Hepatocyte (in vitro differentiated cells): ENCODE data around the gene ZFR2. TPM values are rescaled to one million over a fixed set of nuclear protein-coding genes. Genes with fewer than 3 reads are reported as not detected.

Experiments used
- DNase-seq: peaks from one replicate; pipeline ENCODE4 v3.0.0-alpha.2; 2016; ENCODE audit warnings: low spot score
- H2AFZ ChIP-seq: fragments of 200-600 bp; sonication (generic); 2 replicates; pipeline ENCODE4 v1.6.0; 2016; ENCODE audit warnings: antibody characterized with exemption, mild to moderate bottlenecking
- H3K27ac ChIP-seq: fragments of 200-600 bp; sonication (generic); 2 replicates; pipeline ENCODE4 v1.5.1; 2016; ENCODE audit warnings: mild to moderate bottlenecking
- H3K27me3 ChIP-seq: fragments of 200-600 bp; sonication (generic); 2 replicates; pipeline ENCODE4 v1.6.1; 2016
- H3K36me3 ChIP-seq: fragments of 200-600 bp; sonication (generic); replicated peaks from 2 replicates; pipeline ENCODE4 v1.5.1; 2016; ENCODE audit warnings: low read depth; ENCODE audit not compliant: insufficient read depth
- H3K4me1 ChIP-seq: fragments of 200-600 bp; sonication (generic); 2 replicates; pipeline ENCODE4 v1.5.1; 2016; ENCODE audit warnings: mild to moderate bottlenecking, moderate library complexity; ENCODE audit not compliant: insufficient read depth
- H3K4me2 ChIP-seq: fragments of 200-600 bp; sonication (generic); 2 replicates; pipeline ENCODE4 v1.6.0; 2016
- H3K4me3 ChIP-seq: fragments of 200-600 bp; sonication (generic); 2 replicates; pipeline ENCODE4 v1.5.1; 2016; ENCODE audit warnings: mild to moderate bottlenecking
- H3K79me2 ChIP-seq: fragments of 200-600 bp; sonication (generic); 2 replicates; pipeline ENCODE4 v1.6.0; 2017; ENCODE audit warnings: mild to moderate bottlenecking
- H3K9me2 ChIP-seq: fragments of 200-600 bp; sonication (generic); replicated peaks from 2 replicates; pipeline ENCODE4 v1.6.0; 2017; ENCODE audit warnings: mild to moderate bottlenecking; ENCODE audit not compliant: insufficient read depth
- H3K9me3 ChIP-seq: fragments of 200-600 bp; sonication (generic); 2 replicates; pipeline ENCODE4 v1.5.1; 2016; ENCODE audit warnings: low read depth, mild to moderate bottlenecking
- H4K20me1 ChIP-seq: fragments of 200-600 bp; sonication (generic); 2 replicates; pipeline ENCODE4 v1.6.0; 2016; ENCODE audit warnings: mild to moderate bottlenecking; ENCODE audit not compliant: insufficient read depth, poor library complexity, severe bottlenecking
- CTCF ChIP-seq: fragments of 200-600 bp; sonication (generic); IDR thresholded peaks from 2 replicates; pipeline ENCODE4 v1.5.1; 2016; ENCODE audit warnings: antibody characterized with exemption, mild to moderate bottlenecking; ENCODE audit not compliant: poor library complexity
- EZH2 ChIP-seq: fragments of 200-600 bp; sonication (generic); IDR thresholded peaks from 2 replicates; pipeline ENCODE4 v1.6.1; 2016; ENCODE audit warnings: antibody characterized with exemption, mild to moderate bottlenecking, borderline replicate concordance
- EZH2phosphoT487 ChIP-seq: fragments of 200-600 bp; sonication (generic); IDR thresholded peaks from one replicate; pipeline ENCODE4 v1.6.1; 2018; ENCODE audit warnings: antibody characterized with exemption, mild to moderate bottlenecking, low read depth, moderate library complexity; ENCODE audit not compliant: unreplicated experiment, severe bottlenecking
- WGBS: methylation state at CpG from one replicate; pipeline ENCODE4 v1.1.6; 2016; ENCODE audit warnings: low lambda C conversion rate; ENCODE audit errors: missing lambda C conversion rate; 5-methylcytosine and 5-hydroxymethylcytosine counted together
- polyA plus RNA-seq: library from polyadenylated mRNA; unstranded; fragments of >200 nt; fragmentation: Nextera tagmentation; extraction: Ambion mirVana; gene quantifications from 2 replicates; pipeline ENCODE4 v1.2.1, GENCODE V29; 2016
- total RNA-seq: library from RNA; depleted of rRNA; stranded (reverse); fragments of >200 nt; gene quantifications from 2 replicates; pipeline ENCODE4 v1.2.3, GENCODE V29; 2014

The ZFR2 gene
- total and polyA plus RNA-seq, 2 experiments from 2014 or later, result 0.97 to 1.7 TPM

- Histone ChIP-seq H3K27ac (no peak overlapping the region), H3K36me3 (no peaks in the 10 kb centered on the region), H3K9me3 (no peaks in the 10 kb centered on the region), H3K4me2 (no peak overlapping the region), H3K79me2 (no peaks in the 10 kb centered on the region), H3K9me2 (no peaks in the 10 kb centered on the region), H3K4me1 (no peaks in the 10 kb centered on the region), H3K4me3 (no peak overlapping the region), H4K20me1 (no peaks in the 10 kb centered on the region), H3K27me3 (no peaks in the 10 kb centered on the region), H2AFZ (no peak overlapping the region)
- no peak for DNase-seq
- 81% methylated on average over 10 of the region's 12 CpGs for WGBS
- TF ChIP-seq EZH2phosphoT487 (no peak), EZH2 (no peak)
Measured at GRCh38 chr19:3893509-3894179, 24.8 kb upstream of the ZFR2 start.

- H3K4me1 ChIP-seq, result no peaks in the 10 kb centered on the region
- no peak for DNase-seq
- no peak overlapping the region for H3K4me2 ChIP-seq
- H3K36me3 ChIP-seq, result no peaks in the 10 kb centered on the region
- no peaks in the 10 kb centered on the region for H3K9me3 ChIP-seq
- no peak overlapping the region for H2AFZ ChIP-seq
- no peak overlapping the region for H3K27ac ChIP-seq
- H3K79me2 ChIP-seq, result no peaks in the 10 kb centered on the region
- no peaks in the 10 kb centered on the region for H3K27me3 ChIP-seq
- no peak for TF ChIP-seq EZH2phosphoT487
- no peak for TF ChIP-seq EZH2
- TF ChIP-seq CTCF, result no peak
- H3K4me3 ChIP-seq, result no peak overlapping the region
- WGBS, result 84% methylated on average over 17 of the region's 17 CpGs
- H4K20me1 ChIP-seq, result no peaks in the 10 kb centered on the region
- no peaks in the 10 kb centered on the region for H3K9me2 ChIP-seq
Measured at GRCh38 chr19:3890591-3890990, 21.8 kb upstream of the ZFR2 start.

- H3K4me2 ChIP-seq, result no peak overlapping the region
- H3K9me3 ChIP-seq, result no peaks in the 10 kb centered on the region
- WGBS, result 21% methylated on average over 6 of the region's 6 CpGs
- H3K27me3 ChIP-seq, result peaks cover 45% of the 10 kb centered on the region
- no peak overlapping the region for H3K4me3 ChIP-seq
- H3K79me2 ChIP-seq, result no peaks in the 10 kb centered on the region
- no peaks in the 10 kb centered on the region for H4K20me1 ChIP-seq
- no peaks in the 10 kb centered on the region for H3K4me1 ChIP-seq
- H3K9me2 ChIP-seq, result no peaks in the 10 kb centered on the region
- H2AFZ ChIP-seq, result no peak overlapping the region
- no peaks in the 10 kb centered on the region for H3K36me3 ChIP-seq
- TF ChIP-seq EZH2 (no peak), CTCF (no peak), EZH2phosphoT487 (no peak)
- H3K27ac ChIP-seq, result no peak overlapping the region
- no peak for DNase-seq
Measured at GRCh38 chr19:3882041-3882384, 13.2 kb upstream of the ZFR2 start.

DNA sequence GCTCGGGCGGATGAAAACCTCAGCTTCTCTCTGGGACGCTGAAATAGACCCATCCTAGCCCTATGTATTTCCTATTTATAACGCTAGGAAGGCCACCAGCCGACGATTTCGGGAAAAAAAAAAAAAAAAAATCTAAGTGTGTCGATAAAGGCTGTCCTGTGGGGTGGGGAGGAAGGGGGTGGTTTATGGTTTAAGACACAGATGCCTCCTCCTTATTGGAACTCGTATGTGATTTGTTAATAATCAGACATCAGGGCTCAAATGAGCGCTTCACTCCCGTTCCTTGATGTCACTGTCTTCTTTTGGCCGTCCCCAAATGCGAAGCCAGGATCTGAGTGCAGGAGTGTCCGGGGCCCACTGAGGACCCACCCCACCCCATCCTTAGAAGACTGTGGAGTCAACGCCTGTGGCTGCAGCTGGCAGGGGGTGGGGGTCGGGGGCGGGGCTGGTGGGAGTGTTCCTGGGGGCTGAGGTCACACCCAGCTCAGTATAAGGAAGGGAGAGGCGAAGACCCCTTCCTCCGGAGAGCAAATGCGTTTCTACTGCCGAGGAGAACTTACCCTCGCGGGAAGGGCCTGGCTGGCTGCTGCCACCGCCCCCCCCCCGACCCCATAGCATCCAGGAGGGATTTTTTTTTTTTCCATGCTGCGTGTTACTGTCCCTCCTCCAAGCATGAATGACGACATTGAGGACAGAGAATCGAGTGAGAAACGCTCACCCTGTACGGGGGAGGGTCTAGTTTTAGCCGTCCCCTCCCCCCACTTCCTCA, 12.6 kb upstream of the ZFR2 start:
- H3K27ac ChIP-seq, result no peak overlapping the region
- H3K4me1 ChIP-seq, result no peaks in the 10 kb centered on the region
- H3K9me2 ChIP-seq, result no peaks in the 10 kb centered on the region
- H3K27me3 ChIP-seq, result peaks cover 45% of the 10 kb centered on the region
- H3K4me3 ChIP-seq, result no peak overlapping the region
- H3K79me2 ChIP-seq, result no peaks in the 10 kb centered on the region
- H4K20me1 ChIP-seq, result no peaks in the 10 kb centered on the region
- WGBS, result 4% methylated on average over 27 of the region's 31 CpGs
- TF ChIP-seq EZH2phosphoT487 (no peak), EZH2 (peak; percentile 8), CTCF (no peak)
- H3K36me3 ChIP-seq, result no peaks in the 10 kb centered on the region
- no peak overlapping the region for H2AFZ ChIP-seq
- no peak overlapping the region for H3K4me2 ChIP-seq
- H3K9me3 ChIP-seq, result no peaks in the 10 kb centered on the region
- no peak for DNase-seq
